ENCODE data around the gene PRDM16. TPM values are rescaled to one million over a fixed set of nuclear protein-coding genes. Genes with fewer than 3 reads are reported as not detected.

PRDM16 gene
- total and polyA plus RNA-seq, 2 of the 13 experiments (the other 11 are each of a cell fraction or from before 2014, with no cell fraction given) = 0.15 to 0.81 TPM

- Histone ChIP-seq H2AFZ (ENCODE audit: low read length) (no peak overlapping the region), H3K27me3 (ENCODE audit: control insufficient read depth in 1 of 2, insufficient read depth in 2 of 2, low read length in 2 of 2) (peaks cover 0 to 6% of the 10 kb centered on the region in 2 experiments; a peak in 3 of 5 replicates), H3K9me3 (ENCODE audit: low read length) (no peaks in the 10 kb centered on the region), H3K4me1 (ENCODE audit: insufficient read depth, low read length) (peaks cover 15% of the 10 kb centered on the region), H3K36me3 (replicated peaks in 1 of 2; ENCODE audit: control insufficient read depth in 1 of 2, insufficient read depth in 2 of 2, low read length in 2 of 2) (no peaks in the 10 kb centered on the region), H3K9ac (ENCODE audit: insufficient read depth, low read depth, low read length) (no peak overlapping the region), H3K4me2 (ENCODE audit: low read depth, low read length) (no peak overlapping the region), H4K20me1 (ENCODE audit: insufficient read depth, low read length) (no peaks in the 10 kb centered on the region), H3K27ac (ENCODE audit: extremely low read length, insufficient read depth, low read length) (no peak overlapping the region), H3K79me2 (ENCODE audit: insufficient read depth, low read length) (no peaks in the 10 kb centered on the region), H3K4me3 (replicated peaks in 1 of 3; ENCODE audit: insufficient read depth in 1 of 3, low read depth in 2 of 3, low read length in 3 of 3) (no peak overlapping the region)
- in situ Hi-C loops (cut with HindIII; ENCODE audit: extremely low pct_ligation_motif_present, low pct_unique_long_range_greater_than_20kb) = no loop called here
- DNase-seq (ENCODE audit: low spot score) (no peak), ATAC-seq (no peak), FAIRE-seq (no peak)
- CTCF ChIA-PET (ENCODE audit: low intra/inter-chr PET ratio, low total read pairs) = no interaction called here
- TF ChIP-seq ATF7-NPFF (CRISPR knock-in tag; IDR thresholded peaks at IDR 0.05; ENCODE audit: low read depth) (no peak), ARNT2 (CRISPR knock-in tag; IDR thresholded peaks at IDR 0.05; ENCODE audit: low read depth) (no peak), CERS6 (CRISPR knock-in tag; IDR thresholded peaks at IDR 0.05) (no peak), NR2F2 (IDR thresholded peaks at IDR 0.05; ENCODE audit: borderline replicate concordance, low read depth) (no peak), ZC3H13 (CRISPR knock-in tag; IDR thresholded peaks at IDR 0.05) (no peak), ZIK1 (CRISPR knock-in tag; IDR thresholded peaks at IDR 0.05; ENCODE audit: borderline replicate concordance, low read depth) (no peak), ZNF205 (CRISPR knock-in tag; IDR thresholded peaks at IDR 0.05) (no peak), ATRX (CRISPR knock-in tag; IDR thresholded peaks at IDR 0.05; ENCODE audit: borderline replicate concordance) (no peak), SRF (IDR thresholded peaks at IDR 0.05; ENCODE audit: low read depth, low read length) (no peak), TFAP4 (IDR thresholded peaks at IDR 0.05; ENCODE audit: borderline replicate concordance, low read depth) (no peak), ZBTB25 (CRISPR knock-in tag; IDR thresholded peaks at IDR 0.05) (no peak), ZNF749 (CRISPR knock-in tag; IDR thresholded peaks at IDR 0.05; ENCODE audit: borderline replicate concordance) (no peak), ZNF253 (CRISPR knock-in tag; IDR thresholded peaks at IDR 0.05; ENCODE audit: borderline replicate concordance) (no peak)
- TF ChIP-seq, protein P1, sequence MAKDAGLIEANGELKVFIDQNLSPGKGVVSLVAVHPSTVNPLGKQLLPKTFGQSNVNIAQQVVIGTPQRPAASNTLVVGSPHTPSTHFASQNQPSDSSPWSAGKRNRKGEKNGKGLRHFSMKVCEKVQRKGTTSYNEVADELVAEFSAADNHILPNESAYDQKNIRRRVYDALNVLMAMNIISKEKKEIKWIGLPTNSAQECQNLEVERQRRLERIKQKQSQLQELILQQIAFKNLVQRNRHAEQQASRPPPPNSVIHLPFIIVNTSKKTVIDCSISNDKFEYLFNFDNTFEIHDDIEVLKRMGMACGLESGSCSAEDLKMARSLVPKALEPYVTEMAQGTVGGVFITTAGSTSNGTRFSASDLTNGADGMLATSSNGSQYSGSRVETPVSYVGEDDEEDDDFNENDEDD (CRISPR knock-in tag; IDR thresholded peaks at IDR 0.05; ENCODE audit: borderline replicate concordance) = no peak
- WGBS (ENCODE audit: low lambda C conversion rate) = 39% methylated on average over 12 of the region's 13 CpGs
- intact Hi-C loops (cut with micrococcal nuclease; ENCODE audit: unreplicated experiment) = no loop called here
- BruUV-seq (replicated peaks) = no TSS peak
- POLR2A ChIA-PET = no interaction called here
Measured at GRCh38 chr1:3183411-3183810, 114.4 kb downstream of the PRDM16 start.
